NCI-H510A (cell line): Measurements from ENCODE around the gene ZSCAN1.

ENCODE experiments used
- DNase-seq: peaks from one replicate; lab custom pipeline; 2025; lab: John Stamatoyannopoulos, UW

The ZSCAN1 gene

DNA sequence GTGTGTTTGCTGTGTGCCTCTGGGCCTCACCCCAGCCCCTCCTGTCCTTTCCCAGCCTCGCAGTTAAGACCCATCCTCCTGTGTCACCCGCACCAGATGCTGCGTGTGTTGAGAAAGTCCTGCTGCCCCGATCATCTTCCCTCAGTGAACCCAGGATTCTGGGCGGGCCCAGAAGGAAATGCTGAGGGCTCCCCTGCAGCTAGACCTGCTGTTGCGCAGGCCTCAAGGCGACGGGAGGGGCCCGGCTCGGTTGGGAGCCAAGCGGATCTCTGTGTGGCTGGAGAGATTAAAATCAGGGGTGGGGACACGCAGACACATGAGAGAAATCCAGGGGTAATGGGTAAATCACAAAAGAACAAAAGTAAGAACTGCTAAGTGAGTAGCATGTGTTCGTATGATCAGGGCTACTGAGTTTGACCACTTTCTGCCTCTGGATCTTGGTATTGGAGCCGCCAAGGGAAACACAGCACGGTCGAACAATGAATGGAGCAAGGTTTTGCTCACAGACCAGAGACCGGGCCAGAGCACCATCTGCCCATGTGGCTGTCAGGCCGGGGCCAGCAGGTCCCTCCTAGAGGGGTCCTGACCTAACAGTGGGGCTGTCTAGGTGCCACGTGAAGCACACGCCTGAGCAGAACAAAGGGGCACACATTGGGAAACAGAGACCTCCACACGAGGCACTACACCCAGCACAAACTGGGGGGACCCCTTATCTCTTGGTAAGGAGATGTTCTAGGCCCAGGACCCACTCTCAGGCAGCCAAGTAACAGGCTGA is 7.1 kb downstream of the ZSCAN1 start:
- no peak for DNase-seq

DNA sequence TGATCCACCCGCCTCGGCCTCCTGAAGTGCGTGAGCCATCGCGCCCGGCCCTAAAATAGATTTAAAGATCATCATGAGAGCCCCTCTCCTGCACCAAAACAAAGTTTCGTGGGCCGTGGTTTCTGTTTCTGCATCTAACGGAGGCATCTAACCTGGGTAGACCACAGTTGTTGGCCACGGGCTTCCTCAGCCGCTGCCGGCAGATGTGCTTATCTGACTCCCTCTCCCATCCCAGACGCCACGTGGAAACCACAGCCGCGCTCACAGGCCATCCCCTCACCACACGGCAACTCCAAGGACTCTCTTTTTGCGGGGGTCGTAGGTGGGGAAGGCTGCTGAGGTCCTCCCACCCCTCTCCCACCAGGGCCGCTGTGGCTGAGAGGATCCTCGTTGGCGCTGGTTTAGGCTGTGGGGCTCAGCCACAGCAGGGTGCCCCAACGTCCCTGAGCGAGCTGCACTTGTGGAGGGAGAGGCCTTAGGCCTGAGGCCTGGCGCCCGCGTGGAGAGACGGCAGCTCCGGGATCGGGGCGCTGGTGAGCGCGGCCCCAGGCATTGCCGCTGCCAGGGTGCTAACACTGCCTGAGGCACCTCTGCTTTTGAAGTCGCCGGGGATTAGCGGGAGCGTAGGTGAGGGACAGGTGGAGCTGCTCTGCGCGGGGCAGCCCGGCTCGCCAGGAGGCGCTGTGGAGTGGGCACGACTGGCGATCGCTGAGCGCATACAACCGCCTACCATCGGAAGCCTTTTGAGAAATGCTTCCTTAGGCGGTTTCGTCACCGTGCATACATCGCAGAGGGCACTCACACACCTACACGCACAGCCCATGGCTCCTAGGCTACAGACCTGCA is 8.9 kb downstream of the ZSCAN1 start:
- DNase-seq, result no peak

DNA sequence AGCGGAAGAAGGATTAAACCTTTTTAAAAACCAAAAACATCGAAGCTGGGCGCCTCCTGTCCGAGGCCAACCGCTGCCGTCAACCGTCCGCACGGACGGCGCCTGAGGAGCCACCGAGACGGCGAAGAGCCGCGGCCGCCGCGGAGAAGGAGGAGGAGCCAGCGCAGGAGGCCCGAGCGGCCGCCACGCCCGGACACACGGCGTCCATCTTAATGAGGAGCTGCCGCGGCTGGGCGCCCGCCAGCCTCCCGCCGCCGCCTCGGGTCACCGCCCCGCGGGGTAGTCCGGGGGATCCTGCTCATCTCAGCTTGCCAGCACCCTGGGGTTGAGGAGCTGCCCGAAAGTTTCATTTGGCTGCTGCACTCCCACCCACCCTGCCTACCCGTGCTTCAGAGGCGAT is 10.6 kb downstream of the ZSCAN1 start:
- no peak for DNase-seq

GRCh38 chr19:58044886-58045285 is 11.1 kb downstream of the ZSCAN1 start:
- DNase-seq, result no peak

DNA sequence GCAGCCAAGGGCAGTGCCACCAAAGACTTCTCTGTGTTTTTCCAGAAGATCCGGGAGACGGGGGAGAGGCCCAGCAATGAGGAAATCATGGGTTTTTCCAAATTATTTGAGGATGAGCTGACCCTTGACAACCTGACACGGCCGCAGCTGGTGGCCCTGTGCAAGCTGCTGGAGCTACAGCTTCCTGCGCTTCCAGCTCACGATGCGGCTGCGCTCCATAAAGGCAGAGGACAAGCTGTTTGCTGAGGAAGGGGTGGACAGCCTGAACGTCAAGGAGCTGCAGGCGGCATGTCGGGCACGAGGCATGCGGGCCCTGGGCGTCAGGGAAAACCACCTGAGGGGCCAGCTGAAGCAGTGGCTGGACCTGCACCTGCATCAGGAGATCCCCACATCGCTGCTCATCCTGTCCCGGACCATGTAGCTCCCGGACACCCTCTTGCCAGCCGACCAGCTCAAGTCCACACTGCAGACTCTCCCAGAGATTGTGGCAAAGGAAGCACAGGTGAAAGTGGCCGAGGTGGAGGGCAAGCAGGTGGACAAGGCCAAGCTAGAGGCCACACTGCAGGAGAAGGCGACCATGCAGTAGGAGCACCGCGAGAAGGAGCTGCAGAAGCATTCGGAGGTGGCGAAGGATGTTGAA is 11.7 kb downstream of the ZSCAN1 start:
- DNase-seq, result no peak

DNA sequence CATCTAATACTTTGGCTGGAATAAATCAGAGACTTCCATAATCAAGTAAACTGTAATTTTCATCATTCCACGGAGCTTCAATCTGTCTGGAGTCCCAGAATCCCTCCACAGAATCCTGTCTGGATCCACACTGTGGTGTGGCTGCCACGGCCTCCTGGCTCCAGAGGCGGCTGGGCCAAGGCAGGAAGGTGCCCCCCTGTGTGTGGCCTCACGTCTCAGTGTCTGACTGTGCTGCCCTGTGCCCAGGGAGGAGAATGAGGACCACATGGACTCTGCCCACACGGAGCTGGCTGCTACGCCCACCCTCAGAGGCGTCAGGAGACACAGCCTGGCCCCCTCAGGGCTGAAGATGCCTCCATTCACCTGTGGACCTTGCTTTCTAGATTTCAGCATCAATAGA is 13.0 kb downstream of the ZSCAN1 start:
- no peak for DNase-seq

- DNase-seq, result no peak
Measured at GRCh38 chr19:58047672-58048071, 13.8 kb downstream of the ZSCAN1 start.

- DNase-seq, result no peak
Measured at GRCh38 chr19:58052256-58052655, 18.4 kb downstream of the ZSCAN1 start.

DNA sequence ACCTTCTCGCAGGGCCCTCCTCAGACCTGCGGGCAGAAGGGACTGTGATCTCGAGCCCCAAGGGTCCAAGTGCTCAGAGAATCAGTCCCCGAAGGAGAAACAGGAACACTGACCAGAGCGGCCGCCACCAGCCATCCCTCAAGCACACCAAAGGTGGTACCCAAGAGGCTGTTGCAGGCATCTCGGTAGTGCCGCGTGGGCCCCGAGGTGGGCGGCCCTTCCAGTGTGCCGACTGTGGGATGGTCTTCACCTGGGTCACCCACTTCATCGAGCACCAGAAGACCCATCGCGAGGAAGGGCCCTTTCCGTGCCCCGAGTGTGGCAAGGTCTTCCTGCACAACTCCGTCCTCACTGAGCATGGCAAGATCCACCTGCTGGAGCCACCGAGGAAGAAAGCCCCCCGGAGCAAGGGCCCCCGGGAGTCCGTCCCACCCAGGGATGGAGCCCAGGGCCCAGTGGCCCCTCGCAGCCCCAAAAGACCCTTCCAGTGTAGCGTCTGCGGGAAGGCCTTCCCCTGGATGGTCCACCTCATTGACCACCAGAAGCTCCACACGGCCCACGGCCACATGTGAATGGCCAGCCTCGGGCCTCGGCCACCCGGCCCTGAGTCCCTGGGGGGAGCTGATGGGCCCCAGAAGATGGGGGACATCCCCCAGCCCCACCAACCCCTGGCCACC is 19.8 kb downstream of the ZSCAN1 start:
- no peak for DNase-seq

DNA sequence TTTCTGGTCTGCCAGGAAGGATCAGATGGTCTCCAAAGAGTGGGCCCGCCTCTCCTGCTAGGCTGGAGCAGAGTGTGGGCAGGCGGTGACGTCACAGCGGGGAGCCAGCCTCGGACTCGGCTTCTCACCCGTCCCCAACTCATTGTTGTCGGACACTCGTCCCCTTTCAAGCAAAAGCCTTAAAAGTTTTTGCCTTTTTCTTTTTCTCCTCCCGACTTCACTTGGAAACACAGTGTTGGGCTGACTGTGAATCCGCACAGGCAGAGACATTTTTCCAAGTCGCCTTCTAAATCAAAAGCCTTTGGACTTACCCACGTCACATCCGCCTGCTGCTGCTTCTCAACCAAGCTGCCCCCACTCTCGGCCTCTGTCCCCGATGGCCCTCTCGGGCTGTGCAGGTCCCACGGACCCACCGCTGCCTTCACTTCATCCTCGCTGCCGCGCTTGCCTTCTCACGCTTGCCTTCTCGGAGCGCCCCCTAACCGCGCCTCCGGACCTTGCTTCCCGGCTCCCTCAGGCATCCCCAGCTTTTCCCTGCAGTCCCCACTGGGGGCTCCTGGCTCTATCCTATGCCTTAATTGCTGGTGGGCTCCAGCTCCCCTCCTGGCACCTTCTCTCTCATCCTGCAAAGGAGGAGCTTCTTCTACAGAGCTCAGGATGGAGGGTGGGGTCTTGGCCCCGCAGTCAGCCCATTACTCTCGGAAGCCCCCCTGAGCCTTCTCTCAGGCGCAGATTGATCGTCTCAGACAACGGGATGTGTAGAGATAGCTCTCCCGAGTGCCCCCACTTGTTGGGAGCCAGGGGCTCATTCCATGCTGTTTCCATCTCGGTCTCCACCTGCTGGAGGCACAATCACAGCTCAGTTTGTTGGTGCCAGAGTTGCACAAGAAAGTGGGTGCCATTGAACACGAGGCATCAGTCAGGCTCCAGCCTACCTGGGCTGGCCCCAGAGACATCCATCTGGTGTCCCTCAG is 21.4 kb downstream of the ZSCAN1 start:
- no peak for DNase-seq

- no peak for DNase-seq
Measured at GRCh38 chr19:58056261-58056660, 22.4 kb downstream of the ZSCAN1 start.

DNA sequence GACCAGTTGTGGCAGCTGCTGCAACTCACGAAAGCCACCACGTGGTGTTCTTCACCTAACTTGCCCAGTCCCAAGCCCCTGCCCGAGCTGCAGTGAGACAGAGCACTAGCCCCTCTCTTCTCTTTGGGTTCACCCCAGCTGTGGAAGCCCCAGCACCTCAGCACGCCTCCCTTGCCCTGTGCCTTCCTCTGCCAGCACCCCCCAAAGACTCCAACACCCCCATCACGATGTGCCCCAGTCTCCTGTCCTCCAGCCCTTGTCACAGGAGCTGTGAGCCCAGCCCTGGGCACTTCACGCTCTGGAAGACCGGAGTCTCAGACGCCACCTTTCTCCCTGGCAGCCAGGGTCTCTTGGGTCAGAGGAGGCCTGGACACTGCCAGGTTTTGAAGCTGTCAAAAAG is 23.0 kb downstream of the ZSCAN1 start:
- no peak for DNase-seq

GRCh38 chr19:58058467-58058866 is 24.6 kb downstream of the ZSCAN1 start:
- no peak for DNase-seq

GRCh38 chr19:58059003-58059670 is 25.3 kb downstream of the ZSCAN1 start, which contains the start of gene ZNF135:
Gene ZNF135, plus strand, starts transcription at chr19:58059282. Its CDS starts 721 bp downstream, at chr19:58060003.
- peak; percentile 29 for DNase-seq

GRCh38 chr19:58059671-58060078 is 25.9 kb downstream of the ZSCAN1 start:
- DNase-seq, result no peak

DNA sequence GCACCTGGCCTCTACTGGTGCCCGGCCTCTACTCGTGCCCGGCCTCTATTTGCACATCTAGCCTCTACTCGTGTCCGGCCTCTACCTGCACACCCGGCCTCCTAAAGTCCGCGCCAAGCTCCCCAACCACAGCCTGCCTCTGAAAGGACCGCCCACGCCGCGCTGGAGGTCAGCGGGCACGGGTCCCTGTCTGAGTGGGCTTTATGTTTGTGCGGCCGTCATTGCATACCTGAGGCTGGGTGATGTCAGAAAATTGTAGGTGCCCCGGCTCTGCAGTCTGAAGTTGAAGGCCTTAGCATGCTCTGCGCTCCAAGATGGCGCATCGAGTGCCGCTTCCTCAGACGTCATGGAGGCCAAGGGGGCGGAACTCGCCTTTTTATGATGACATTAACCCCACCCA is 26.4 kb downstream of the ZSCAN1 start:
- no peak for DNase-seq

DNA sequence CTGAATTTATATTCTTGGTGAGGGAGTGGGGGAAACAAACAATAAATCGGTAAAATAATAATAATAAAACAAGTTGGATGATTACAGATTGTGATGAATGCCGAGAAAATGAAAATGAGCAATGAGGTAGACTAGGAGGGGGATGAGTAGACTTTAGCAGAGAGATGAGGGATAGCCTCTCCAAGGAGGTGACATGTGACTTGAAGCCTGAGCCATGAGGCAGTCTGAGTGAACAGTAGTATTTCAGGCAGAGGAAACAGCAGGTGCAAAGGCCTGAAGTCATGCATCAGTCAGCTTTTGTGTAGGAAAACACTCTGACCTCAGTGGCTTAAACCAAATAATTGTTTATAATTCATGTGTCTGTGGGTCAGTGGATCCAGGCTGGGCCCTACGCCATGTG is 29.9 kb downstream of the ZSCAN1 start:
- DNase-seq, result no peak

GRCh38 chr19:58067240-58067912 is 33.6 kb downstream of the ZSCAN1 start:
- no peak for DNase-seq

DNA sequence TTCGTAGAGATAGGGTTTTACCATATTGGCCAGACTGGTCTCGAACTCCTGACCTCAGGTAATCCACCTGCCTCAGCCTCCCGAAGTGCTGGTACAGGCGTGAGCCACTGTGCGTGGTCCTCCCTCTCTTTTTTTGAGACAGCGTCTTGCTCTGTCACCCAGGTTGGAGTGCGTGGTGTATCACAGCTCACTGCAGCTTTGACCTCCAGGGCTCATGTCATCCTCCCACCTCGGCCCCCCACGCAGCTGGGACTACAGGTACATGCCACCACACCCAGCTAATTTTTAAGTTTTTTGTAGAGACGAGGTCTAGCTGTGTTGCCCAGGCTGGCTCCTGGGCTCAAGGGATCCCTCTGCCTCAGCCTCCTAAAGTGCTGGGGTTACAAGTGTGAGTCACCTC is 46.0 kb downstream of the ZSCAN1 start:
- DNase-seq, result no peak

DNA sequence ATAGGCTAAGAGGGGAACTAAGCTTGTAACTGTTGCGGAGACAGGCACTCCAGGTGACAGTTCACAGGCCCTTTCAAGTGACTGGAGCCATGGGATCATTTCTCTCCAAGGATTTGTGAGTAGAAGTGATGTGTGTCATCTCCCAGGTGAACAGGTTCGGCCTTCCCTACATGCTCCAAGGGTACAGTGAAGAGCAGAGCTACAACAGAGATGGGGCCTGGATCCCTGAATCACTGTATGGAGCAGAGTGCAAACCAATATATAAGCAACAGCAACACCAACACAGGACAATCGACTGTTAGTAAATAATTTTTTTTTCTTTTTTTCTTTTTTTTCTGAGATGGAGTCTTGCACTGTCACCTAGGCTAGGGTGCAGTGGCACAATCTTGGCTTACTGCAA is 49.2 kb downstream of the ZSCAN1 start:
- DNase-seq, result no peak
